IgD-negative memory B cell (primary cell): ENCODE data around the gene MT1B. TPM values are rescaled to one million over a fixed set of nuclear protein-coding genes. Genes with fewer than 3 reads are reported as not detected.

Experiments
- H3K27ac Mint-ChIP-seq, 3 donors: one replicate each; pipeline ENCODE4 v1.8.0; 2020 to 2022; ENCODE audit warnings: mild to moderate bottlenecking in 3 of 3, mixed read lengths in 3 of 3, moderate library complexity in 1 of 3
- H3K27me3 Mint-ChIP-seq: one replicate; pipeline ENCODE4 v1.8.0; 2021; ENCODE audit warnings: mixed read lengths
- H3K36me3 Mint-ChIP-seq: one replicate; pipeline ENCODE4 v1.8.0; 2020; ENCODE audit warnings: mild to moderate bottlenecking, mixed read lengths
- H3K4me1 Mint-ChIP-seq, 3 donors: one replicate each; pipeline ENCODE4 v1.8.0; 2020 to 2022; ENCODE audit warnings: mixed read lengths in 3 of 3, mild to moderate bottlenecking in 1 of 3
- H3K4me3 Mint-ChIP-seq, 4 donors: one replicate each; pipeline ENCODE4 v1.8.0; 2020 to 2022; ENCODE audit warnings: mild to moderate bottlenecking in 4 of 4, mixed read lengths in 4 of 4, moderate library complexity in 3 of 4
- H3K9me3 Mint-ChIP-seq, 3 donors: one replicate each; pipeline ENCODE4 v1.8.0; 2020 to 2021; ENCODE audit warnings: mixed read lengths in 3 of 3, mild to moderate bottlenecking in 1 of 3
- polyA plus RNA-seq: library from polyadenylated mRNA; unstranded; fragments of 300-500 nt; fragmentation: Illumina TruSeq; gene quantifications from one replicate; pipeline ENCODE4 v1.2.3, GENCODE V29; 2021

MT1B gene
- polyA plus RNA-seq, 1 donor from 2014 or later, result not detected

GRCh38 chr16:56640076-56640475 lies 11.6 kb upstream of the MT1B start:
- H3K4me3 Mint-ChIP-seq, result no peak overlapping the region
- no peaks in the 10 kb centered on the region for H3K9me3 Mint-ChIP-seq
- H3K36me3 Mint-ChIP-seq, result no peaks in the 10 kb centered on the region
- H3K27ac Mint-ChIP-seq, result no peak overlapping the region
- peaks cover 7 to 18% (median 13%) of the 10 kb centered on the region in 3 donors for H3K4me1 Mint-ChIP-seq
- peaks cover 54% of the 10 kb centered on the region for H3K27me3 Mint-ChIP-seq

GRCh38 chr16:56641166-56641565 lies 10.5 kb upstream of the MT1B start:
- Mint-ChIP-seq H3K4me1 (peaks cover 7 to 14% (median 13%) of the 10 kb centered on the region in 3 donors), H3K4me3 (no peak overlapping the region), H3K9me3 (no peaks in the 10 kb centered on the region), H3K27me3 (peaks cover 54% of the 10 kb centered on the region), H3K36me3 (no peaks in the 10 kb centered on the region), H3K27ac (no peak overlapping the region)

- Mint-ChIP-seq H3K4me3 (peak overlapping the region; percentile 58 to 86 (median 76)), H3K27ac (peak overlapping the region in 1 of 3 donors; percentile 57), H3K27me3 (peaks cover 44% of the 10 kb centered on the region), H3K36me3 (no peaks in the 10 kb centered on the region), H3K9me3 (no peaks in the 10 kb centered on the region), H3K4me1 (peaks cover 7 to 10% (median 8%) of the 10 kb centered on the region in 3 donors)
These were observed 8.5 kb upstream of the MT1B start for GRCh38 chr16:56643080-56643778.

- Mint-ChIP-seq H3K27me3 (peaks cover 41% of the 10 kb centered on the region), H3K4me3 (peak overlapping the region; percentile 57 to 86 (median 76)), H3K4me1 (peaks cover 7 to 10% (median 8%) of the 10 kb centered on the region in 3 donors), H3K27ac (peak overlapping the region in 2 of 3 donors; percentile 23 to 57), H3K36me3 (no peaks in the 10 kb centered on the region), H3K9me3 (no peaks in the 10 kb centered on the region)
These were observed 7.9 kb upstream of the MT1B start for GRCh38 chr16:56643833-56644232.

GRCh38 chr16:56645311-56645710 lies 6.4 kb upstream of the MT1B start:
- Mint-ChIP-seq H3K4me3 (peak overlapping the region in 1 of 4 donors; percentile 45), H3K36me3 (no peaks in the 10 kb centered on the region), H3K27me3 (peaks cover 29% of the 10 kb centered on the region), H3K9me3 (no peaks in the 10 kb centered on the region), H3K4me1 (peaks cover 7 to 10% (median 8%) of the 10 kb centered on the region in 3 donors), H3K27ac (no peak overlapping the region)

- H3K27me3 Mint-ChIP-seq, result peaks cover 25% of the 10 kb centered on the region
These were observed 5.8 kb upstream of the MT1B start for GRCh38 chr16:56645838-56646237.

GRCh38 chr16:56647641-56648431 lies 3.9 kb upstream of the MT1B start:
- Mint-ChIP-seq H3K4me3 (no peak overlapping the region), H3K9me3 (no peaks in the 10 kb centered on the region), H3K27ac (peak overlapping the region in 1 of 3 donors; percentile 53), H3K27me3 (peaks cover 23% of the 10 kb centered on the region), H3K36me3 (no peaks in the 10 kb centered on the region), H3K4me1 (peaks cover 7 to 10% (median 9%) of the 10 kb centered on the region in 3 donors)

More at GRCh38 chr16:56645838-56646237, 5.8 kb upstream of the MT1B start:
- Mint-ChIP-seq H3K4me1 (peaks cover 7 to 10% (median 8%) of the 10 kb centered on the region in 3 donors), H3K9me3 (no peaks in the 10 kb centered on the region), H3K27ac (no peak overlapping the region), H3K4me3 (no peak overlapping the region), H3K36me3 (no peaks in the 10 kb centered on the region)

- Mint-ChIP-seq H3K4me1 (peaks cover 4 to 11% (median 5%) of the 10 kb centered on the region in 3 donors), H3K36me3 (no peaks in the 10 kb centered on the region), H3K27me3 (peaks cover 28% of the 10 kb centered on the region), H3K27ac (no peak overlapping the region), H3K9me3 (no peaks in the 10 kb centered on the region), H3K4me3 (no peak overlapping the region)
These were observed 2.4 kb upstream of the MT1B start for GRCh38 chr16:56649271-56649670.

GRCh38 chr16:56649820-56650219 lies 1.9 kb upstream of the MT1B start:
- Mint-ChIP-seq H3K9me3 (no peaks in the 10 kb centered on the region), H3K27ac (no peak overlapping the region), H3K27me3 (peaks cover 27% of the 10 kb centered on the region), H3K4me3 (no peak overlapping the region), H3K4me1 (peaks cover 4 to 11% (median 5%) of the 10 kb centered on the region in 3 donors), H3K36me3 (no peaks in the 10 kb centered on the region)

GRCh38 chr16:56652600-56652999 lies 914 bp downstream of the MT1B start:
- Mint-ChIP-seq H3K27ac (no peak overlapping the region), H3K4me3 (no peak overlapping the region), H3K27me3 (peaks cover 10% of the 10 kb centered on the region), H3K36me3 (no peaks in the 10 kb centered on the region), H3K4me1 (peaks cover 5 to 14% (median 5%) of the 10 kb centered on the region in 3 donors), H3K9me3 (no peaks in the 10 kb centered on the region)

- Mint-ChIP-seq H3K9me3 (no peaks in the 10 kb centered on the region), H3K4me3 (peak overlapping the region in 1 of 4 donors; percentile 59), H3K27me3 (peaks cover 8% of the 10 kb centered on the region), H3K27ac (peak overlapping the region in 1 of 3 donors; percentile 27), H3K36me3 (no peaks in the 10 kb centered on the region), H3K4me1 (peaks cover 5 to 17% (median 9%) of the 10 kb centered on the region in 3 donors)
These were observed 1.5 kb downstream of the MT1B start for GRCh38 chr16:56653218-56653617.

GRCh38 chr16:56657555-56658326 lies 6.1 kb downstream of the MT1B start, which contains the start of gene MT1F:
Gene MT1F, plus strand, starts transcription at chr16:56657959. Its CDS starts 100 bp downstream, at chr16:56658059.
- H3K4me3 Mint-ChIP-seq, result peak within 1 kb of the TSS; percentile 84 to 96 (median 92)
- H3K36me3 Mint-ChIP-seq, result no peaks in the 10 kb centered on the region
- no peaks in the 10 kb centered on the region for H3K9me3 Mint-ChIP-seq
- H3K27me3 Mint-ChIP-seq, result peaks cover 17% of the 10 kb centered on the region
- peaks cover 5 to 24% (median 7%) of the 10 kb centered on the region in 3 donors for H3K4me1 Mint-ChIP-seq
- H3K27ac Mint-ChIP-seq, result peak within 1 kb of the TSS in 2 of 3 donors; percentile 59 to 73

- peak overlapping the region; percentile 84 to 96 (median 92) for H3K4me3 Mint-ChIP-seq
- H3K9me3 Mint-ChIP-seq, result no peaks in the 10 kb centered on the region
- peaks cover 15% of the 10 kb centered on the region for H3K27me3 Mint-ChIP-seq
- H3K36me3 Mint-ChIP-seq, result no peaks in the 10 kb centered on the region
- H3K4me1 Mint-ChIP-seq, result peaks cover 2 to 20% (median 7%) of the 10 kb centered on the region in 3 donors
- H3K27ac Mint-ChIP-seq, result peak overlapping the region in 2 of 3 donors; percentile 59 to 73
These were observed 6.7 kb downstream of the MT1B start for GRCh38 chr16:56658327-56658875.
